ENCODE data around the gene CDH13. TPM values are rescaled to one million over a fixed set of nuclear protein-coding genes. Genes with fewer than 3 reads are reported as not detected.

CDH13 gene
- polyA plus RNA-seq, 1 donor, result 57.0 TPM

GRCh38 chr16:82793528-82794245, 166.9 kb downstream of the CDH13 start:
- no peak for DNase-seq

GRCh38 chr16:82796047-82796446, 169.3 kb downstream of the CDH13 start:
- DNase-seq, result no peak

- no peak for DNase-seq
Observed at GRCh38 chr16:82801361-82801760, 174.6 kb downstream of the CDH13 start.

GRCh38 chr16:82805866-82806265, 179.1 kb downstream of the CDH13 start:
- no peak for DNase-seq

DNA sequence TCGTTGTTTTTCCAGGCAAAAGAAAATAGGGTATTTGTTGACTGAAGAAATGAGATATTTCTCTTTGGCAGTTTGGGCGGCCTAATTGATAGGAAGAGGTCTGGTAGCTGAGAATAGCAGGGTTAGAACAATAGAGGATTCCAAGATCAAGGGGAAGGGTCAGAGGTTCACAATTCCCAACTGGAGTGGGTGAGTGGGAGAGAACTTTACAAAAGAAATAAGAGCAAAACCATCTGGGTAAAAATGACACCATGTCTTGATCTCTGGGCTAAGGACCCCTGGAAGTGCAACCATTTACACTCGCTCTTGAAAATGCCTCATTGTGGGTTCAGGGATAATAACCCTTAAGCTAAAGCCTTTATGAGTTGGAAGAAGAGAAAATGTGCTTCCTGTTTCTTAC, 180.5 kb downstream of the CDH13 start:
- DNase-seq, result no peak

GRCh38 chr16:82808036-82808435, 181.3 kb downstream of the CDH13 start:
- DNase-seq, result no peak

DNA sequence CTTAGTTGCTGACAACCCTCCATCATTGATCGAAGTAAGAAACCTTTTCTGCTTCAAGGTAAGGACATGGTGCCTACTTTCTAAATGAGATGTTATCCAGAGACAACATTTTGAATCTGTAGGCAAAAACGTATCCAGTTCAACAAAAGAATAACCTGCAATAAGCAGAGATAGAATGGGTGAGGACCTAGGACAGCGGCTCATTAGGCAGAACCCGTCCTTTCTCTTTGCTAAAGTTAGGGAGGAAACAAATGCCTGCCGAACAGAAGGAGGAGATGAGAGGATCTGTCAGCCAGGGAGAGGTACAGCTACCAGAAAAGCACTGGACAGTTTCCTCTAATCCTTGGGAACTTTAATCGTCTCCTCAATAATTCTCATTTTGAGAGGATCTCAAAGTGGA, 183.3 kb downstream of the CDH13 start:
- DNase-seq, result no peak

DNA sequence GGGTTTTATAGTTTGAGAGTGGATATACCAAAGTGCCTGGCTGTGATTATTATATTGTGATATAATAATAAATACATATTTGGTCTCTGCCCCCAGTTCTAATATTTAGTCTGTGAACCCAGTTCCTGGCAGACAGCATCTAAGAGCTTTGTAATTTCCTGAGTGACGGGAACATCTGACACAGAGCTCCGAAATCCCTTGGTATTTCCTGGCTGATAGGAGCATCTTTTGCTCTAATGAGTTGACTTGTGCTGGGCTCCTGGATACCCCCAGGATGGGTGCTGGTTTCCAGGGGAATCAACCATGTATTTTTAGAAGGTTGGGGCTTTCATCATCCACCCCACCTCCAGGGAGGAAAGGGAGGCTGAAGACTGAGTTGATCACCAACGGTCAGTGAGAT, 187.3 kb downstream of the CDH13 start:
- DNase-seq, result no peak

- DNase-seq, result no peak
Observed at GRCh38 chr16:82819286-82819685, 192.5 kb downstream of the CDH13 start.

GRCh38 chr16:82820855-82821254, 194.1 kb downstream of the CDH13 start:
- no peak for DNase-seq

- DNase-seq, result no peak
Observed at GRCh38 chr16:82824408-82824807, 197.6 kb downstream of the CDH13 start.

DNA sequence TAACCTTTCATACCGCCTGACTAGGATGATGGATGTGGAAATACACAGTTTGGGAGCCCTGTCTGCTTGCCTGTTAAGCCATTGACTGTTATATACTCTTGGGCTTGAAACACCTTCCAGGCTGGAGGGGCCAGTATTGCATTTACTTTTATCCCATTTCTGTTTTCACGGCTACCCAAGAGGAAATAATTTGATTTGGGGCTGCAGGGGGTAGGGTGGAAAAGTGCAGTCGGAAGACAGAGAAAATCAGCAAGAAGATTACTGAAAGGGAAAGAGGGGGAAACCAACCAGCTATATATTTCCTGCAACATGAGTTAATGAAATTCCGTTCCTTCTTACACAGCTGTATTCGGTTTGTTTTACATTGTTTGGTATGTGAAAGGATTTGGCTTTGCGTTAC, 202.5 kb downstream of the CDH13 start:
- no peak for DNase-seq

DNA sequence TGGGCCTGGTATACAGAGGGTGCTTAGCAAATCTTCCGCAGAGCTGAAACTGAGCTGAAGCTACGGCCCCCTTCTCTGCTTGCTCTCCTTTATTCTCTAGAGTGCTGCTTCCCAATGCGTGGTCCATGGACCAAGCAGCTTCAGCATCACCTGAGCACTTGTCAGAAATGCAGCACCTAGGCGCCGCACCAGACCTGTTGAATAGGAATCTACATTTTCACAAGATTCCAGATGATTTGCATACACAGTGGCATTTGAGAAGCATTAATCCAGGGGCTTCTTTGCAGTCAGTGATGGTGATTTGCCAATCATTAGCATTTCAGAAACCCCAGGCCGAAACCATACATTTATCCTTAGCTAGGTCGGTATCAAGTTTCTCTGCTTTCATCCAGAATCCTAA, 204.2 kb downstream of the CDH13 start:
- DNase-seq, result no peak

DNA sequence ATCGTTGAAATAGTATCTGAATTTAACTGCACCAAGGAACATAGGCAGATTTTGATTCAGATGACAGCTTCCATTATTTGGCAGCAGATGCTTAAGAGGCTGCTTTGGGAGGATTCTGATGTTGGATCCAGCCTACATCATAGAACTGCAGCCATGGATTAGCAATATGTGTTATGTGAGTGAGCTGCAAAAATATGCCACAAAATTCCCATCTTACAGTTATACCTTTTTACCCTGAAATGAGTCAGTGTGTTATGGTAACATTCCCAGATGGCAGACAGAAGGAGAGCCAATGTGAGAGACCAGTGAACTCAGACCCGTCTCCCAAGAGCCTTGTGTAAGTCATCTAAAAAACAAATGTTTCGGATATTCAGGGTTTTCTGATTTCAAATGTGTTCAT, 206.1 kb downstream of the CDH13 start:
- DNase-seq, result no peak

GRCh38 chr16:82833378-82833993, 206.7 kb downstream of the CDH13 start:
- no peak for DNase-seq

DNA sequence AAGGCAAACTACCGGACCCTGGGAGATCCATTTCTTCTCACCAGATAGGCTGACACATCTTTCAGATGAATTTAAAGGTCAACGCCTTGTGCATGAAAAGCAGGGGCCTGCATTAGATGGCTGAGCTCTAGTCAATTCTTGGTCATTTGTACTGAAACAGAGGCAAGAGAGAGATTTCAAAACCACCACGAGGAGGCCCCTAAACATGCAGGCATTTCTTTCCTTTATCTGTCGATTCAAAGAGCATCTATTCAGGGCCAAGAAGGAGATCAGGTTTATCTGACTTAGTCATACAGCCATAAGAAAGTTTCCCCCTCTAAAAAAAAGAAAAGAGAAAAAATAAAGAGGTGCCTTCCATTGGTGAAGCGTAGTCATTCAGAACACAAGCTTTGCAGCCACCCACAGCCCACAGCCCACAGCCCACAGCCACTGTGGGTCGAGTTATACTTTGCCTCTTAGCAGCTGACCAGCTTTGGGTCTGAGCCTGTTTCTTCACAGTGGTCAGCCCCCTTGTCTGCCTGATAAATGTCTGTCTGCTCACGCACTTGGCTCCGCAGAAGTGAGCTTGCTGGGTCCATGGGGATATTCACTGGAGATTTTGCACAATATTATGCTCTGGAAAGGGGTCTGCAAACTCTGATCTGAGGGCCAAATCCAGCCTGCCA, 207.5 kb downstream of the CDH13 start:
- no peak for DNase-seq

GRCh38 chr16:82835487-82836155, 208.9 kb downstream of the CDH13 start:
- DNase-seq, result no peak

DNA sequence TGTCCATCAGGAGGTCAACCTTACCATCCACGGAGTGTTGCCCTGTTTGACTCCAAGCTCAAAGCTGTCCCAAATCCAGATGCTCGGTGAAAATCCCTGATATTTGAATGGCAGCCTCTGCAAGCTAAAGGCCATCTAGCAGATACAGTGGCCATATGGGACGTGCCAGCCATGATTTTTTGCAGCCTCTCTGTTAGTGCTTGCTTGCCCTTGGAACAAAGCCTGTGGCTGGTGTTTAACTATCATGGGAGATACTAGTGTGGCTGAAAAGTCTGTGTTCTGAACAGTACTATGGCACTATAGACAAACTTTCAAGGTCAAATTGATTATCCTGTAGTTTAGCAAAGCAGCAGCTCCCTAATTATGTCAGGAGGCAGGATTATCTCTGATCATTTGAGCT, 214.3 kb downstream of the CDH13 start:
- DNase-seq, result no peak

GRCh38 chr16:82843606-82844271, 217.0 kb downstream of the CDH13 start:
- DNase-seq, result no peak

GRCh38 chr16:82845116-82845515, 218.3 kb downstream of the CDH13 start:
- DNase-seq, result no peak

- DNase-seq, result no peak
Observed at GRCh38 chr16:82846806-82847205, 220.0 kb downstream of the CDH13 start.

GRCh38 chr16:82848013-82848412, 221.2 kb downstream of the CDH13 start:
- no peak for DNase-seq

All from hindlimb muscle (tissue), 1 donor.